NCI-H748 (cell line): ENCODE results near the gene IER5.

Source experiments
- DNase-seq: peaks from one replicate; lab custom pipeline; 2025; ENCODE audit not compliant: unreplicated experiment; lab: John Stamatoyannopoulos, UW

IER5 gene

DNA sequence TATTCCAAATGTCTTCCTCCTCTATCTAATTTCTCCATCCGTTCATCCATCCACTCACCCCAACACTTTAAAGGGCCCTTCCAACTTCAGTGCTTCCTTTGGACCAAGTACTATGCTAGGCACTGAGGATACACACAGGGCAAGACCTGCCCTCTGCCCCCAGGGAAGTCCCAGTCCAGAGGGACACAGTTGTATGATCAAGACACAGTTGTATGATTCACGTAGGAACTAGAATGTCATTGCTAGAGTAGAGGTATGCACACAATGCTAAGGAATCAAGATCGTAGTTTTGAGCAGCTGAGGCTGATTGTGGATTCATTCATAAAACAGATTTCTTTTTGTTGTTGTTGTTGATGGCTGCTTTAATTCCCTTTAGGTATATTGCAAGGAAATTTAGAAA is 11.6 kb upstream of the IER5 start:
- DNase-seq = no peak

DNA sequence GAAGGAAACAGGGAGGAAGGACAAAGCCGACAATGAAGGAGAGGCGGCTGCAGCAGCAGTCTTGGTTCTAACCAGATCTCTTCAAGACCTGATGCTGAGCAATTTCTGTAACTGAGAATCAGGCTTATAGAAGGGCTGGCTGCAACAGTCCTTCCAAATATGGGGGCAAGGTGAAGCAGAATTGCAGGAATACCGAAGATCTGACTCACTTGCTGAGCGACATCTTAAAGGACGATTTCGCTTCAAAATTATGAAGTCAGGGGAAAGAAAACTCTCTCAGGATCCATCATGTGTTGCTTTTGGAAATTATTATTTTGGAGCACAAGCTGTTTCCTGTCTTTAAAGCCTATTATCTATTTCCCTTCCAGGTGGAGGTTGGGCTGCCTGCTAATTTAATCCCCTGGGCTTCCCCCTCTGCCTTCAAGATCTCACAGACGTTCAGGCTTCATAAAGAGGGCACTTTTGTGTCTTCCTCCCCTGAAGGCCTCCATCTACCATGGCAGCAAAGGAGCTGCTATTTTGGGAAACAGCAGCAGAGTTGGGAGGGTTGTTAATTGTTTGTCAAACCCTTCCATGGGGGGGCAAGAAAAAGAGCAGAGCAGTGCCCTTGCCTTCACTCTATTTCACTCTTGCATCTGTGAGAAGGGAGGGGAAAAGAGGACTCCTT is 10.8 kb upstream of the IER5 start:
- DNase-seq = no peak

DNA sequence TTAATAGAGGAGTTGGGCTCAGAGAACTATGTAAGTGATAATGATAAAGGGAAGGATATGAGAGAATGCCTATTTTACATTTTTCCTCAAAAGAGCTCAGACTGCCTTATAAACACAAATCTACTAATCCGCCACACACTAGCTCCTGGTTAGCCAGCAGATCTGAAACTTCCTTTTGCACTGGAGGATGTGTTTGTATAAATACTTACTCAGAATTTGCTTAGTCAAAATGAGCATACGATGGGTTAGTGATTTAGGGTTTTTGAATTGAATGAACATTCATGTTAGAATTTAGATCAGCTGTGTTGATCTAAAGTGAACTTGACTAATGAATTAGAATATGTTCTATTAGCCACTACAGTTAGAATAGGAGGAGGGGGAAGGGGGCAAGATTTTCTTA is 9.1 kb upstream of the IER5 start:
- no peak for DNase-seq

DNA sequence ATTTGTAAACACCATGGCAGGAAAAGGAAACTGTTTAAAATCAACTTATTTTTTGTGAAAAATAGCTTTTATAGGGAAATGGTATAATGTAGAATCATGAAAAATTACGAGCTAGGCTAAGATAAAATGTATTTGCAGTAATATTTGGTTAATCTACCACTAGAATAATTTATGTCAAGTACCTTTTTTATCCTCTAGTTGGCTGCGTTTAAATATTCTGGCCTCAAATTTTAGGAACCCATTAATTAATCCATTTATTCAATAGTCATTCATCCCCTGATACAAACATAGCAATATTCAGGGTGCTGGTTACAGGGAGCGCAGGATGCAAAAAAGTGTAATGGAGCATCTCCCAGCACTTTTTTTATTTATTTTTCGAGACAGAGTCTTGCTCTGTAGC is 8.6 kb upstream of the IER5 start:
- no peak for DNase-seq

DNA sequence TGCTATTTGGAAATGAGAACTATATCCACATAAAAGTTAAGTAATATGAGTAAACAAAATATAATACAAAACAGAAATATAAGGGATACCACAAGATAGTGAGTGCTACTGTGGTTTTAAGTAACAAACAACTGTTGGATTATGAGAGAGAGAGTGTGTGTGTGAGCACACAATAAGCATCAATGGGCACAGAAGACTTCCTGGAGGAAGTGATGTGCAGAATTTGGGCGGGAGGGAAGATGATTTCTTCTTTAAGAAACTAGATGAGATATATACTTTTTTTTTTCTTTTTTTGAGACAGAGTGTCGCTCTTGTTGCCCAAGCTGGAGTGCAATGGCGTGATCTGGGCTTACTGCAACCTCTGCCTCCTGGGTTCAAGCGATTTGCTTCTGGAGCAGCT is 7.9 kb upstream of the IER5 start:
- DNase-seq = no peak

DNA sequence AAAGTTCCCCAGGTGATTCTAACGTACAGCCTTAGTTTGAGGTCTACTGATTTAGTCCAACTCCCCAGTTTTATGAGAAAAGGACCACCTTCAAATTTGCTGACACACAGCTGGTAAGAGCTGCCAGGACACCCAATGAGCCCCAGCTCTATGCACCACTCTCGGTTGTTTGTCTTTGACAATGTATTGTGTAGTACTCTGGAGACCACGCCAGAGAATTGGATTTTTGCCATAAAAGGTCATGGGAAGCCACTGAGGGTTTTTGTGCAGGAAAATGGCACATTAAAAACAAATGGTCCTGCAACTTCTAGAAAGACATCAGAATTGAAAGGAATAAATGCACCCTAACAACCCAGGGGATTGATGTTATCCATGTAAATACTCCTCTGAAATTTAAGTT is 7.1 kb upstream of the IER5 start:
- DNase-seq = peak; percentile 85

DNA sequence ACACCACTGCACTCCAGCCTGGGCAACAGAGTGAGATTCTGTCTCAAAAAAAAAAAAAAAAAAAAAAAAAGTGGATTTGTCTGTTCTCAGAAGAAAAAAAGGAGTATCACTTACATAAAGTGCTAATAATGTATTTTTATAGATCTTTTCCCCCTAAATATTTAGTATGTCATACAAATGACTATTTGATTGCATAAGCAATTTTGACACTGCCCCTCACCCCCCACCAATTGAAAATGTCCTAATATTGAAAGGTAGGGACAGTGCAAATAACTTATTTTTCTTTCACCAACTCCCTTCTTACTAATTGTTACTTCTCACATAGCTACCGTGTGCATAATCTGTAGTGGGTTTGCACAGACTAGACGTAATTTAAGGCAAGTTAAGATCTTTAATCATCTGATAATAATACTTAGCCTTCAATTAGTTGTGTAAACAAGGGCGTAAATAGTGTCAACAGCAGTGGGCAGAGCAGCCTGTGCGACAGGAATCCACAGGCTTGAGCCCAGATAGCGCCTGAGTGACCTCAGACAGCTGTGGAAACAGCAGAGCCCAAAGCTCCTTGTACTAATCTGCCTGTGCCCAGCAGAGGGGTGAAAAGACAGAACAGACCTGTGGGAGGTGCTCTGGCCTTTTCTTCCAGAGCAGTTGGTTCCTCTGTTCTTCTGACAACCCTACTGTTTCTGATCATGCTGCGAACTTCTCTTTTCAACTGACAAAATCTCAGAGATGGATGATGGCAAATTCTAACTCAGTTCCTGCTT is 4.5 kb upstream of the IER5 start:
- DNase-seq = peak; percentile 92

DNA sequence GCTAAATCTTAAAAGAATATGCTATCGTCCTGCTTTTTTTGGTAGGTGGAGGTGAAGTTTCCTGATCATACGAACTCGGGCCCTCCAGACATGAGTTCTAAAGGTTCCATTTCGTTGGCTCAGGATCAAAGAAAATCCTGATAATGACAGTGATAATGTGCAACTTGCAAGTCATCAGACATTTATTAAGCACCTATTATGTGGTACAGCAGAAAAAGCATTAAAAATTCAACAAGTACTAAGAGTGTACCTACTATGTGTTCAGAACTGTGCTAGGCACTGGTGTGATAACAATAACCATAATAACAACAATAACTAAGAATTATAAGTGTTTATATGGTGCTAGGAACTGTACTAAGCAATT is 3.9 kb upstream of the IER5 start:
- DNase-seq = no peak

DNA sequence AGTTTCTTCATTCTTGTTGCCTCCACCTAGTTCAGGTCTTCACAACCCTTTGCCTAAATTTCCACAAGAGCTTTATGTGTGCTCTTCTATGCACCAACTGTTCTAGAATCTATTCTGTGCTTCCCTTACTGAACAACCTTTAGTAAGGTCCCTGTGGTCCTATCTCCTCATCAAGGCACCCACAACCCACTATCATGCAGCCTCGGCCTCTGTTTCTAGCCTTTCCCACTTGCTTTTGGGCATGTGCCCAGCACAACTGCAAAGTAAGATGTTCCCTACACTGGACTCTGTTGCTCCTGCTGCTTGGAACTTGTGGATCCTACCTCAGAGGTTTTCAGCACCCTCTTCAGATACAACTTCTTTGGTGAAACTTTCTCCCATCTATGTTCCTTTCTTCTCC is 2.4 kb upstream of the IER5 start:
- no peak for DNase-seq

DNA sequence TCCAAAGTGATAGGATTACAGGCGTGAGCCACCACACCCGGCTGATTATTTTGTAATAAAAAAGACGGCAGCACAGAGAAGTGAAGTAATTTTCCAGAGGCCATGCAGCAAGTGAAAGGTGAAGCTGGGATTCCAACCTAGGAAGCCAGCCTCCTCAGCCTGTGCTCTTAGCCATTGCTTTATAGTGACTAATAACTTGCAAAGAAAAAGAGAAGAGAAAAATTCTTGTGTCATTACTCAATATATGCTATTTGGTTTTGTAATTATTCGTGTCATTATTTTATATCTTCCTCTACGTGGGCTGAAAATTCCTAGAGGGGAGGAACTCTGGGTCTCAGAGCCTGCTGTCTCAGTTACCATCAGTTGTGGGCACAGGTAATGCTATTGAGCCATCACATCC is 1.6 kb upstream of the IER5 start:
- no peak for DNase-seq

DNA sequence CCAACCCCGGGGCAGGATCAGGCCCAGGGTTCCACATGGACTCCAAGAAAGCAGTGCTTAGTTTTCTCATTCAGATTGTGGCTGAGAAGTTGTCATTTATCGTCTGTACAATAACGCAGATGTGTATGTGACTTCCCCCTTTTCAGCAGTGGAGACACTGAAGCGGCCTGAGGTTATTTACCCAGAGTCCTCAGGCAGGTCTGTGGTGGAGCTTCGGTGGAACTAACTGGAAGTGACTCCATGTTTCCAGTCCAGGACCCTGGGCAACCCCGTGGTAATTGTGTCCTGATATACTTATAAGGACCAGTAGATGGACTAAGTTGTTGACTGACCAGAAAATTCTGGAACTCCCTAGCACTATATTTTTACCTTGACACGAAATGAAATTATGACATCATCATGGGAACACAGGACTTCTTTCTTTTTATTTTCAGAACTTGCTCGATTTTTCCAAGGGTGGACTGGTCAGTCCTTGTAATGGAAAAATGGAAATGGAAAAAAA is 1.0 kb upstream of the IER5 start:
- DNase-seq = no peak

DNA sequence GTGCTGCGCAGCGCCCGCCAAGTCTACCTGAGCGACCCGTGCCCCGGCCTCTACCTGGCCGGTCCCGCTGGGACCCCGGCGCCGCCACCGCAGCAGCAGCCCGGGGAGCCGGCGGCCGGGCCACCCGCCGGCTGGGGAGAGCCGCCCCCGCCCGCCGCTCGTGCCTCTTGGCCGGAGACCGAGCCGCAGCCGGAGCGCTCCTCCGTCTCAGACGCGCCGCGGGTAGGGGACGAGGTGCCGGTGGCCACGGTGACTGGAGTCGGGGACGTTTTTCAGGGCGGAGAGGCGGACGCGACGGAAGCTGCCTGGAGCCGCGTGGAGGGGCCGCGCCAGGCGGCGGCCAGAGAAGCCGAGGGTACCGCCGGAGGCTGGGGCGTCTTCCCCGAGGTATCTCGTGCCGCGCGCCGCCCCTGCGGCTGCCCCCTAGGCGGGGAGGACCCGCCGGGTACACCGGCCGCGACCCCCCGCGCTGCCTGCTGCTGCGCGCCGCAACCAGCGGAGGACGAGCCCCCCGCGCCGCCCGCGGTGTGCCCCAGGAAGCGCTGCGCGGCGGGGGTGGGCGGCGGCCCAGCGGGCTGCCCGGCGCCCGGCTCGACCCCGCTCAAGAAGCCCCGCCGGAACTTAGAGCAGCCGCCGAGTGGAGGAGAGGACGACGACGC is 646 bp downstream of the IER5 start:
- peak; percentile 60 for DNase-seq

DNA sequence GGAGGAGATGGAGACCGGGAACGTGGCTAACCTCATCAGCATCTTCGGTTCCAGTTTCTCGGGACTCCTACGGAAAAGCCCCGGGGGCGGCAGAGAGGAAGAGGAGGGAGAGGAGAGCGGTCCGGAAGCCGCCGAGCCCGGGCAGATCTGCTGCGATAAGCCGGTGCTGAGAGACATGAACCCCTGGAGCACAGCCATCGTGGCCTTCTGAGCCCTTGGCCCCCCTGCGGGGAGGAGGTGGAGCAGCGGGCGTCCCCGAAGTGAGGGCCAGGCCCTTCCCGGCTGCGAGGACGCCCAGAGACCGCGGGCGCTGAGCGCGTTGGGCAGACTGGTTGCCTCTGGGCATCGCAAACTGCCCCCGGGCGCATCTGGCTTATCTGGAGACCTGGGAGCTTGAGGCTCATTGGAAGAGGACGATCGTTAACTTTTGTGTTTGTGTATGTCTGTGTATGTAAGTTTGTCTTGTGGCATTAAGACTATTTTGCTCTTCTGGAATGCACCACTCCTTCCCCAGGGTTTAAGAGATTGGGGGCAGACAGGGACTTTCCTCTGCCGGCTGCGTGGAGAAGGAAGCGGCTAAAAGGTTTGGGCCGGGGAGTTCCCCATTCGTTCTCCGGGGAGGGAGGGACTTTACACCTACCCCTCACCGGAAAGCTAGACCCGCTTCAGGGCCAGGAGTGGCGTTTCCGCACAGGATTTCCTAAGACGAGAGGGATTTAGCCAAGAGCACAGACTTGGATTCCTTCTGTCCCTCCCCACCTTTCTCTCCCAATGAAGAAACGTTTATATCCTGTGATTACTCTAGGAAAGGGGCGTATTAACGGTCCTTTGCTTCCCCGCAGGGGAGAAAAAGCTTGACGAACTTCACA is 1.4 kb downstream of the IER5 start:
- DNase-seq = peak; percentile 60

DNA sequence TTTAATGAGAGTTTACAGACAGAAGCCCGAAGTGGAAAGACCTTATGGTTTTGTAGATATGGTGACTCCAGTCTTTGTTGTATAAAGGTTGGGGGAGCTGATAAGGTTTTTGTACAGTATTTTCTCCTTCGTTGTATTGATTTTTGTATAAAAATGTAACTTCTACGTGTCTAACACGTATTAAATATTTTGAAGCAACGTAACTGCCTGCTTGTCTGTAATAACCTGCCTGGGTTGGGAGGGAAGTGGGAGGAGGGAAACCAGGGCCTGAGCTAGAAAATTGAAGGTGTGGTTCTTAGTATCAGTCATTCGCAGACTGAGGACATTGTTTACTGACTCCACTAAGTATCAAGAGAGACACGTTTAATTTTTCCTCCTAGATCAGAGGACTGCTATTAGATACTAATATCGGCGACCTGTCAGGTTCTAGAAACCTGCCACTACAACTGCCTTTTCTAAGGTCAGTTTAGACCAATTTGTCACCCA is 2.2 kb downstream of the IER5 start:
- peak; percentile 41 for DNase-seq

DNA sequence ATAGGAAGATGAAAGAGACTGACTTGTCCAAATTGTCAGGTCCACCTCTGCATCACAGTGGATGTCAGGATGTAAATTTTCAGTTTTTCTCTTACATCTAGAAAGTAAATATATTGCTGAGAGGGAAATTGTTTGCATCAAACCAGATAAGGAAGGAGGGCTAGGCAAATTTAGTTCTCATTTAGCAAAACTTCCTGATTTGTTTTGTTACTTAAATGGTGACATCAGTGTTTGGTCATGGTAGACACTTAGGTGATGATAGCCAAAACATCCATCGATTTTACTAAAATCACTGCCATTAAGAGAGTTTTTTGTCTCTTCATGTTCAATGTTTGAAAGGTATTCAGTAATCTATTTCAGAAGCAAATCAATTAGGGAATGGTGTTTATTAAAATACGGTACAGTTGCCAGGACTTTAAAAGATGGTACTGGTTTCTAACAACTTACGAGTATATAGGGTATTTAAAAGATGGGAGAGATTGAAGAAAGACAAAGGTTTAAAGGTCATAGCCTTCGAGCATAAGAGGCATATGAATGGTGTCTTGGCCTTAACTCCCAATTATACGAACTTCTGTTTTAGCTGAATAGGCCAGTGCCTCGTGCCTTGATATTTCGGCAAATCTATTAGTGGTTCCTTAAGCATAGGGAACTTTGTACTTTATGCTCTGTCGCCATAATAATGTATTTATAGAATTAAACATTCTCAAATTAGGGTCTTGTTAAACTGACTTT is 3.0 kb downstream of the IER5 start:
- DNase-seq = no peak

DNA sequence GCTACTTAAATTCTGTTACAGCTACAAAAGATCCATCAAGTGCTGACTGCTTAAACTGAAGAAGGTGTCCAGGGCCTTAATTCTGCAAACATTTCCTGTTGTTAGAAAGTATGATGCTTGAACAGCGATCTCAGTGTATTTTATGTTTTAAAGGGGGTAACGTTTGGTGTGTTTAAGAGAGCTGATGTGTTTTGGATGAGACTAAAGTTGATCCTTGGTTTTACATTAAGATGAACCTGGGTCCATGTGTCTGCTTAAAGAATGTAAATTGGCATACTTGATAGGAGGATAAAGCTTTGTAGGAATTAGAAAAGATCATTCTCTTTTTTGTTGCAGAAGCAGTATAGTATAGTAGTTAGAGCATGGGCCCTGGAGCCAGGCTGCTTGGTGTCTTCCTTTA is 3.6 kb downstream of the IER5 start:
- no peak for DNase-seq

DNA sequence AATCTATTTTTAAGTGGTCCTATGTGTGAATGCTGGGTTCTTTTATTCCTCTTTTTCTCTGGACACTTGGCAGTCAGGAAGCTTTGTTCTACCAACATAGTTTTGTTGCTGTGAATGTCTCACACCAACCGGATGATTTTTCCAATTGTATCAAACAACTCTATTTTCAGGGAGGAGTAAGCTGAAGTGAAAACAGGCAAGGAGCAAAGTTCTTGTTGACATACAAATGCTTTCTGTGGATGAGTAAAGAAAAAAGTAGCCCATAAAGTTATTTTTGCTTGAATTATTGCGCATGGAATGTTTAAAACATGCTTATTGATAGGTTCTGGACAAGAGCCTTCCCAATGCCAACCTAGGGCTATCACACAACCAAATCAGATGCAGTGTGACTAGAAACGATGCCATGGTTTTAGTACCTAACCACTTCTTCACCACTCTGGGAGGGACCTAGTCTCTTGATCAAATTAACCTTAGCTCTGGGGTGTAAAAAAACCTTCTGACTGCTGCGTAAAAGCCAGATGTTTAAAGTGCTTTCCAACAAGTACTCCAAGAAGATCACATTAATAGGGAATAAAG is 4.5 kb downstream of the IER5 start:
- DNase-seq = no peak

DNA sequence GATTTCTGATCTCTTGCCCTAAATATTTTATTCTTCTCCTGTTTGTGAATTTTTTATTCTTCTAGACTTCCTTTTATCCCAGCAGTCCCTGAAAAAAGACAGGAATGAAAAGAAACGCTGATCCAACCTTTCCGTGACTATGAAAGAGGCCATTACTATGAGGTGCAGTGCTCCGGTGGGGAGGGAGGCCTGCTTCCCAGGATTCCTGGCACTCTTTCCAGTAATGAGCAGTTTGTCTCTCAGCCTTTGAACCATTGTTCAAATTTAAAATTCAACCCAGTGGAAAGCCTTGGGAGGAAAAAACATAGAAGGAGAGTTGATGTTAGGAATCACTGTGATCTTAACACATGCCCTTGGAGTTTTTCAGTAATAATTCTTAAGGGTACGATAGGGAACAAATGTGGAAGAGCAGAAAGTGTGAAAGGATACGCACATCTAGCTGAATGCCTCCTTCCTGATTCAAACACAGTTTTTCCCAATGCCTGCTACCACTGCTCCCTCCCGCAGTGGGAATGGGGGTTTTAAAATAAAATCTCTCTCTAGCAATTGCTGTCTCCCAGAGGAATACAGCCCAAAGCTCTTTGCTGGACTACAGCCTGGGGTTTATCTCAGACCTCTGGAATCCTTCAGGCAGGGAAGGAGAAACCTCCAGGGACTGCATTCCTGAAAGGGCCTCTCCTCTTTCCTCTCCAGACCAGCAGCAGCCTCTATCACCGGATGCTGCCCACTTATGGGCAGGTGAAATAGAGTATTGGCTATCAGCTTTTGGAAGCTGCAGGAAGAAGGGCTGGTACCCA is 6.1 kb downstream of the IER5 start:
- no peak for DNase-seq

DNA sequence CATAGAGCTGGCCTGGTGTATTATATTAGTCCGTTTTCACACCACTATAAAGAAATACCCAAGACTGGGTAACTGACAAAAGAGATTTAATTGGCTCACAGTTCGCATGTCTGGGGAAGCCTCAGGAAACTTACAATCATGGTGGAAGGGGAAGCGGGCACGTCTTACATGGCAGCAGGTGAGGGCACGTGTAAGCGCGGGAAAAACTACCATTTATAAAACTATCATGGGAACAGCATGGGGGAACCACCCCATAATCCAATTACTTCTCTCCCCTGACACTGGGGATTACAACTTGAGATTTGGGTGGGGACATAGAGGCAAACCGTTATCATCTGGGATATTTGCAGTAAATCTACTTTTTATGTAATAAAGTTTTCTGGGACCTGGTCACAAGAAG is 6.8 kb downstream of the IER5 start:
- DNase-seq = no peak
